Measurements from ENCODE around the gene TMEM88. TPM values are rescaled to one million over a fixed set of nuclear protein-coding genes. Genes with fewer than 3 reads are reported as not detected.

Gene TMEM88
- total and polyA plus RNA-seq, 2 of the 4 experiments (the other 2 are of a cell fraction) = 2.1 TPM; not detected in 1

DNA sequence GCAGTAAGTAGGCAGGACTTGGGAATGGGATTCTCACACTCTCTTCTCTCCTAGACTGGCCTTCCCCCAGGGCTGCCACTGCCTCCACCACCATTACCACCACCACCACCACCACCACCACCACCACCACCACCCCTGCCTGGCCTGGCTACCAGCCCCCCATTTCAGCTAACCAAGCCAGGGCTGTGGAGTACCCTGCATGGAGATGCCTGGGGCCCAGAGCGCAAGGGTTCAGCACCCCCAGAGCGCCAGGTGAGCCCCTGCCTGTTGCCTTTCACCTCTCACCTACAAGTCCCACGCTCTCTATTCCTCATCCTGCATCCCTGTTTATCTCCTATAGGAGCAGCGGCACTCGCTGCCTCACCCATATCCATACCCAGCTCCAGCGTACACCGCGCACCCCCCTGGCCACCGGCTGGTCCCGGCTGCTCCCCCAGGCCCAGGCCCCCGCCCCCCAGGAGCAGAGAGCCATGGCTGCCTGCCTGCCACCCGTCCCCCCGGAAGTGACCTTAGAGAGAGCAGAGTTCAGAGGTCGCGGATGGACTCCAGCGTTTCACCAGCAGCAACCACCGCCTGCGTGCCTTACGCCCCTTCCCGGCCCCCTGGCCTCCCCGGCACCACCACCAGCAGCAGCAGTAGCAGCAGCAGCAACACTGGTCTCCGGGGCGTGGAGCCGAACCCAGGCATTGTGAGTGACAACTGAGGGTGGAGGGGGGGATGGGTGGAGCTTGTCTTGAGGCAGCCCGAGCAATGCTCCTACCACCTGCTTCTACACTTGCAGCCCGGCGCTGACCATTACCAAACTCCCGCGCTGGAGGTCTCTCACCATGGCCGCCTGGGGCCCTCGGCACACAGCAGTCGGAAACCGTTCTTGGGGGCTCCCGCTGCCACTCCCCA is 7.9 kb upstream of the TMEM88 start (continued):
- no peak for TF ChIP-seq CHD1 (IDR thresholded peaks at IDR 0.05; ENCODE audit: low read depth, low read length)

DNA sequence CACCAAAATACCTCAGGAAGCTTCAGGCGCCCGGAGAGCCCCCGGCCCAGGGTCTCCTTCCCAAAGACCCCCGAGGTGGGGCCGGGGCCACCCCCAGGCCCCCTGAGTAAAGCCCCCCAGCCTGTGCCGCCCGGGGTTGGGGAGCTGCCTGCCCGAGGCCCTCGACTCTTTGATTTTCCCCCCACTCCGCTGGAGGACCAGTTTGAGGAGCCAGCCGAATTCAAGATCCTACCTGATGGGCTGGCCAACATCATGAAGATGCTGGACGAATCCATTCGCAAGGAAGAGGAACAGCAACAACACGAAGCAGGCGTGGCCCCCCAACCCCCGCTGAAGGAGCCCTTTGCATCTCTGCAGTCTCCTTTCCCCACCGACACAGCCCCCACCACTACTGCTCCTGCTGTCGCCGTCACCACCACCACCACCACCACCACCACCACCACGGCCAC is 6.7 kb upstream of the TMEM88 start:
- no peak overlapping the region for H2AFZ ChIP-seq (replicated peaks; ENCODE audit: low read length, poor library complexity)
- no peaks in the 10 kb centered on the region for H3K27me3 ChIP-seq (ENCODE audit: control insufficient read depth, insufficient read depth, low read length)
- no peak overlapping the region for H4K5ac ChIP-seq (ENCODE audit: low read depth, low read length)
- no peak overlapping the region for H3K56ac ChIP-seq (ENCODE audit: extremely low read depth, insufficient read depth, low read length)
- H3K9me1 ChIP-seq (ENCODE audit: insufficient read depth, low read length) = no peaks in the 10 kb centered on the region
- H4K20me1 ChIP-seq (ENCODE audit: insufficient read depth, low read length) = peaks cover 53% of the 10 kb centered on the region
- dilution Hi-C loops (cut with HindIII; ENCODE audit: low sequenced_read_pairs, unreplicated experiment) (no loop called here), in situ Hi-C loops (cut with MboI; ENCODE audit: low sequenced_read_pairs) (no loop called here), intact Hi-C loops (cut with micrococcal nuclease) (no loop called here)
- H3K23ac ChIP-seq (ENCODE audit: low read depth, low read length) = no peak overlapping the region
- no peak overlapping the region for H4K8ac ChIP-seq (ENCODE audit: low read depth in 2 of 2, low read length in 2 of 2)
- peaks cover 7% of the 10 kb centered on the region for H3K4me1 ChIP-seq (ENCODE audit: control insufficient read depth, insufficient read depth, low read length)
- ATAC-seq (ENCODE audit: low read depth) (no peak), DNase-seq (no peak)
- CTCF ChIA-PET = no interaction called here
- H3K27ac ChIP-seq (ENCODE audit: insufficient read depth, low read length) = no peak overlapping the region
- H2BK15ac ChIP-seq (ENCODE audit: low read depth, low read length) = no peak overlapping the region
- no peak overlapping the region for H2AK5ac ChIP-seq (ENCODE audit: low read depth, low read length)
- H3K4me3 ChIP-seq (ENCODE audit: insufficient read depth, low read depth, low read length) = no peak overlapping the region
- H3K18ac ChIP-seq (ENCODE audit: low read depth, low read length) = no peak overlapping the region
- BruUV-seq (replicated peaks) = TSS peak; percentile 11
- no peak for TF ChIP-seq CTCF (conservative IDR thresholded peaks at IDR 0.05; ENCODE audit: low read depth, low read length)
- TF ChIP-seq CEBPB (IDR thresholded peaks at IDR 0.05; ENCODE audit: low read depth, low read length) = no peak
- TF ChIP-seq MAZ (IDR thresholded peaks at IDR 0.05; ENCODE audit: borderline replicate concordance, low read depth, low read length) = no peak
- no peak for TF ChIP-seq SMC3 (IDR thresholded peaks at IDR 0.05; ENCODE audit: low read depth, low read length)
- no peak for TF ChIP-seq ELK1 (IDR thresholded peaks at IDR 0.05; ENCODE audit: borderline replicate concordance, low read depth, low read length)
- no peak for TF ChIP-seq USF2 (IDR thresholded peaks at IDR 0.05; ENCODE audit: low read depth, low read length)
- no peak for TF ChIP-seq CHD1 (IDR thresholded peaks at IDR 0.05; ENCODE audit: low read depth, low read length)
- TF ChIP-seq FOS (IDR thresholded peaks at IDR 0.05; ENCODE audit: low read depth, low read length) = no peak
- TF ChIP-seq NFE2L2 (IDR thresholded peaks at IDR 0.05; ENCODE audit: low read depth, low read length) = no peak
- H4K91ac ChIP-seq (ENCODE audit: insufficient read depth, low read depth, low read length) = no peak overlapping the region
- no peak overlapping the region for H3K4ac ChIP-seq (ENCODE audit: low read depth, low read length)
- H2BK20ac ChIP-seq (ENCODE audit: low read depth, low read length) = no peak overlapping the region
- 100% methylated on average over 1 of the region's 20 CpGs; no CpG with 5 or more reads in 1 of the 2 experiments for WGBS, 2 experiments (ENCODE audit: extremely low coverage in 2 of 2, insufficient read length in 1 of 2)
- no peak overlapping the region for H3K14ac ChIP-seq (replicated peaks; ENCODE audit: low read depth, low read length)
- H3K36me3 ChIP-seq (ENCODE audit: control insufficient read depth, insufficient read depth, low read length) = peaks cover 63% of the 10 kb centered on the region
- H3K79me1 ChIP-seq (ENCODE audit: low read depth in 1 of 2, low read length in 2 of 2) = peaks cover 14 to 49% of the 10 kb centered on the region in 2 experiments
- no peak overlapping the region for H2BK5ac ChIP-seq (ENCODE audit: low read depth, low read length, poor library complexity, severe bottlenecking)
- no peak overlapping the region for H2BK120ac ChIP-seq (ENCODE audit: low read depth, low read length)
- H2AK9ac ChIP-seq (replicated peaks; ENCODE audit: low read depth, low read length, poor library complexity) = no peak overlapping the region
- POLR2A ChIA-PET (ENCODE audit: unreplicated experiment) = no interaction called here
- no peak overlapping the region for H3K4me2 ChIP-seq (ENCODE audit: low read depth, low read length)
- no peak overlapping the region for H3K9ac ChIP-seq (ENCODE audit: low read depth, low read length)
- H3K9me3 ChIP-seq (ENCODE audit: control insufficient read depth, insufficient read depth, low read length) = no peaks in the 10 kb centered on the region

Data from IMR-90 (cell line).